NCI-H146 treated with DMSO at 0.1 percent for 48 hours (cell line): Measurements from ENCODE around the gene ZCCHC9.
"Not testable (repeated sequence)": the region's sequence is repeated elsewhere in the genome, so short reads cannot be mapped to it uniquely, and the experiment has no call there.

Source experiments
- DNase-seq: peaks from one replicate; lab custom pipeline; 2025; ENCODE audit not compliant: unreplicated experiment; lab: John Stamatoyannopoulos, UW

ZCCHC9 gene

DNA sequence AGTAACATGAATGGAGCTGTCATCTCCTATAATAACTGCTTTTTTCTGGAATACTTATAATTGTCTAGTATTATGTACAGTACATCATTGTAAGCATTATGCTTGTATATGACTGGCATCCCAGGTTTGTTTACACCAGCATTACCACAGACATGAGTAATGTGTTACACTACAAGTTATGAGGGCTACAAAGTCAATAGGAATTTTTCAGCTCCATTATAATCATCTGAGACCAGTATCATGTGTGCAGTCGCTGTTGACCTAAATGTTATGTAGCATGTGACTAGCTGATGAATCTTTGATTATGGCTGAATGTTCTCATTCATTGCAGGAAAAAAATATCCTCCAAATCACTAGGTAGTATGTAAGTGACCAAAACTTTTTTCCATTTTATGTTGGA, 2.2 kb downstream of the ZCCHC9 start:
- DNase-seq = no peak

- DNase-seq = no peak
Observed at GRCh38 chr5:81305785-81306184, 4.4 kb downstream of the ZCCHC9 start.

DNA sequence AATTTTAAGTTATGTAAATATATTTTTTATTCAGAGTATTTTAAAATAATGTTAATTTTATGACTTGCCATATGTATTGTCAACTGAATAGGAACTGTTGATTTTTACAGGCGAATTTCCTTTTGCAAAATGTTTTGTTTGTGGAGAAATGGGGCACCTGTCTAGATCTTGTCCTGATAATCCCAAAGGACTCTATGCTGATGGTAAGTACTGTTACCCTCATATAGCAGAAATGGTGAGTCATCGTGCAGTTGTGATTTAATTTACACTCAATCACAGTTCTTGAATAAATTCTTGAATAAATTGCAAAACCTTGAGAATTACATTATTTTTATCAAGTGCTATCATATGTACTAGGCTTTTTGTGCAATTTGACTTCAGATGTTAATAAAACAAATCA, 7.4 kb downstream of the ZCCHC9 start:
- no peak for DNase-seq

- DNase-seq = no peak
Observed at GRCh38 chr5:81310402-81311063, 9.1 kb downstream of the ZCCHC9 start.

DNA sequence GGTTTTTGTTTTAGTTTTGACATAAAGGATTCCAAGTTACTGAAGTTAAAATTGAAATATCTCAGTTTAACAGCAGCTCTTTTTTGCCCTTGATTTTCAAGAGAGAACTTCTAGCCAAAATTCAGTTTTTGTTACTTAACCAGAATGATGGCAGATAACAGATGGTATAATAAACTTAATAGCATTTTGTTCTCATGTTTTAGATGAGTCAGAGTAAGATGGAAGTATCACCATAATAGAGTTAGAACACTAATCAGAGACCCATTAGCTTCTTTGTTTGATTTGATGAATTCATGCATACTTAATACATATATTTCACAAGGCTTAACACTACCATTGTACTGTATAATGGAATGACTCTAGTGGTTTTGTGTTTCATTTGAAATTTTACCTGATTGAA, 11.9 kb downstream of the ZCCHC9 start:
- no peak for DNase-seq

- no peak for DNase-seq
Observed at GRCh38 chr5:81313686-81314085, 12.3 kb downstream of the ZCCHC9 start.

DNA sequence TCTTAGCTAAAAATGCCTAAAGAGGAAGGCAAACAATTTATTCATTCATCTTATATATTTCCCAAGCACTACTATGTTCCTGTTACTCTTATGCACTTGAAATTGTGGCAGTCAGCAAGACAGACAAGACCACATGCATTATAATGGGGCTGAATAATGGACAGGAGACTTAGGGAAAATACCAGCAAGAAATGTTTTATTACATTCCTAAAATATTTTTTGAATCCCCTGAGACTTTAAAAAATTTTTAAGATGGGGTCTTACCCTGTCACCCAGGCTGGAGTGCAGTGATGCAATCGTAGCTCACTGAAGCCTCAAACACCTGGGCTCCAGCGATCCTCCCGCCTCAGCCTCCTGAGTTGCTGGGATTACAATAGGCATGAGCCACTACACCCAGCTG, 13.2 kb downstream of the ZCCHC9 start:
- DNase-seq = no peak

- DNase-seq = no peak
Observed at GRCh38 chr5:81315336-81315735, 13.9 kb downstream of the ZCCHC9 start.

- DNase-seq = no peak
Observed at GRCh38 chr5:81315830-81316229, 14.4 kb downstream of the ZCCHC9 start.

GRCh38 chr5:81316571-81316970, 15.2 kb downstream of the ZCCHC9 start:
- no peak for DNase-seq

- DNase-seq = no peak
Observed at GRCh38 chr5:81317536-81317935, 16.1 kb downstream of the ZCCHC9 start.

- no peak for DNase-seq
Observed at GRCh38 chr5:81326554-81326953, 25.2 kb downstream of the ZCCHC9 start.

DNA sequence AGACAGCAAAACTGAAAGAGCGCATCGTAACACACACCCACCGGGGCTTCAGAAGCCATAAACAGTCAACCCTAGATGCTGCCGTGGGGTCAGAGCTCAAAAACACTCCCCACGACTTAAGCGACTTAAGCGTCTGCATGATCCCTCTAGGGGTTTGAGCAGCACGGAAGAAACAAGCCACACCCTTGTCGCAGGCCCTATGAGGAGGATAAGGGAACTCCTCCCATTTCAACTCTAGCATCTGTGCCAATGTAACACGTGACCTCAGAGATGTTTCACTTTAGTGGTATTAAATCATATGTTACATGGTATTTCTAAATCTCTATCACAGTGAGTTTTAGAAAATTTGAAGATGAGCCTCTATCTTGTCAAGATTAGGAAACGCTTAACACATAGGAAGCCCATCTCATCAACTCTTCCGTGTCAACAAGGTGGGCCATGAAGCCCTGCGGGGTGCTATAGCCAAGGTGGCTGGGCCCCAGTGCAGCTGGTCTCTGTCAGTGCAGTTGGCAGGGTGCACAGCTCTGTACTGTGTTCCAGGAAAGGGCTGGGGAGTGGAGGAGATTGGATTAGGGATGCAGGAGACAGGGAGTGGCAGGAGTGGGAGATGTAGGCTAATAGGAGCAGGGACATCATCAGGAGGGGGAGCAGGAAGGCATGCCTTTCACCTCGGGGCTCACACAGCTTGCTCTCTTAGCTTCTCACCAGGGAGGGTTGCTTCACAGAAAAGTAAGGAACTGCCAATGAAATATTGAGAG, 33.1 kb downstream of the ZCCHC9 start:
- no peak for DNase-seq

GRCh38 chr5:81335946-81336345, 34.6 kb downstream of the ZCCHC9 start:
- DNase-seq = no peak

GRCh38 chr5:81336556-81336955, 35.2 kb downstream of the ZCCHC9 start:
- no peak for DNase-seq

DNA sequence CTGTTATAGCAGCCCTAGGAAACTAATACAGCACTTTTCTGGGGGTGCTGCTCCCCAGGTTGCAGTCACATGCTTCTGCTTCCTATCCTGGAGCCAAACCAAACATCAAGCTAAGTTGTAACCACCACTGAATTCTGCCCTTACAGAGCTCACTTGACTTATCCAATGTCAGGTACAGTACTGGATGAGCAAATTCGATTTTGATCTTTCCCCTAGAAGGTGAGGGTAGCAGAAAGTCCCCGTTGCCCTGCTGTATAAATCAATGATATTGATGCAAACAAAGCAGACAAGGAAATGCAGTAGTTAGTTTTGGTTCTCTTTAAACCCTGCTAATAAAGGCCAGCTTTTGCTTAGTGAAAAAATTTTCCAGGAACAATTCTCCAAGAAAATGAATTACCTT, 36.4 kb downstream of the ZCCHC9 start:
- DNase-seq = no peak

GRCh38 chr5:81338213-81338612, 36.8 kb downstream of the ZCCHC9 start:
- DNase-seq = not testable (repeated sequence)

DNA sequence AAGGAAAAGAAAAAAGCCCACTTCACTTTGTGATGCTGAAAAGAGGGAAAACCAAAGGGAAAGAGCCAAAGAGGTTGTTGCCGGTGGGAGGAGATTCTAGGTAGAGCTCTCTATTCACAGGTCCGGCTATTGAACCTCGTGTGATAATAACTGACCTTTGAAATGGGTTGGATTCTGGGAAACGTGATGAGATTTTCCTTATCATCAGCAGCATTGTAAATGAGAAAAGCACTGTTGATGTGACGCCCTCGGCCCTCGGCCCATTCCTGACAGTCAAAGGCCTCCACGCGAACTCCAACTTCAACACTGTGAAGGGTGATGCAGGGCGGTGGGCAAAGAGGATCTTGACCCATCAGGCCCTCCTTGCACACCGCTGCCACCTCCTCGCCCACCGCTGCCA, 43.3 kb downstream of the ZCCHC9 start:
- no peak for DNase-seq

DNA sequence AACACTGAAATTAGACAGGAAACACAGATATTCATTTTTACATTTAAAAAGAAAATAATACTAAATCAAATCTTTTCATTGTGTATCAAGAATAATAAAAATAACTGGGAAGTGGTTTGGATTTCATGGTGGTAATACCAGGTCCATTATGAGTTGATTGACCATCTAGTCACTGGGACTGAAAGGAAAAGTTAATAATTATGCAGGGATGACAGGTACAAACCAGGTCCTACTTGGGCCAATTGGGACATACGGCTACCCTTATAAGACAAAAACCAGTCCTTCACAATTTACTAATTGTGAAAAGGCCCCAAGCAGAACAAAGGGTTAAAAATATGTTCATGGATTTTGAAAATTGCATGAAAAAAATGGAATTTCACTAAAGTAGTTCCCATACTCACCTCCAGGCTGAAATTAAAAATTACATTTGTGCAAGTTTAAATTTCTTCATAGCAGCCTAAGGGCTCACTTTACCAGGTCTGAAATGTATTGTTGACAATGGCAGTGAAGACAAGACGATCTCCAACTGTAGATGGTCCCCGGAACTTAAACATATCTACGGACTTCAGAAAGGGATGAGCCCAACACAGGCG, 44.1 kb downstream of the ZCCHC9 start:
- no peak for DNase-seq

- no peak for DNase-seq
Observed at GRCh38 chr5:81349161-81349560, 47.8 kb downstream of the ZCCHC9 start.

DNA sequence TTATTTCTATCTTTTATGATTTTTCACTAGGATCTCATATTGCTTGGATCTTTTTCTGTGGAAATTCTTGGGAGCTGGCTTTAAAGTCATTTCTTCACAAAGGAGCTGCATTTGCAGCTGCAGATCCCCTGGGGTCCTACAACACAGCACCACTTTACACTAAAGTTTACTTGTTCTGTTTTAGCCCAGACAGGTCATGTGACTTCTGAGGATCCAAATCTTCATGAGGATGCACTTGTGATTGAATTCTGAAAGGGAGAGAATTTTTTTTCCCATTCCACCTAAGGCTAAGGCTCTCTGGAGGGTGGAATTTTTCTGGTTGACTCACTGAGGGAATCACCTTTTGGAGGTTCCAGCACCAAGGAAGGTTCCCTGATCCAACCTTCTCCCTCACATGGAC, 49.1 kb downstream of the ZCCHC9 start:
- DNase-seq = no peak

- DNase-seq = no peak
Observed at GRCh38 chr5:81353189-81353588, 51.8 kb downstream of the ZCCHC9 start.
